HS-27A (cell line): Measurements from ENCODE around the gene LRRN1.
"Not testable (repeated sequence)": the region's sequence is repeated elsewhere in the genome, so short reads cannot be mapped to it uniquely, and the experiment has no call there.

Experiments used
- DNase-seq: peaks from one replicate; pipeline ENCODE4 v3.0.0-alpha.2; 2012; ENCODE audit warnings: low read depth, missing footprints

Gene LRRN1

GRCh38 chr3:3813013-3813412, 13.8 kb downstream of the LRRN1 start:
- DNase-seq, result no peak

GRCh38 chr3:3815206-3815605, 16.0 kb downstream of the LRRN1 start:
- no peak for DNase-seq

- no peak for DNase-seq
These were observed 16.8 kb downstream of the LRRN1 start for GRCh38 chr3:3816034-3816433.

GRCh38 chr3:3817865-3818264, 18.6 kb downstream of the LRRN1 start:
- no peak for DNase-seq

- DNase-seq, result no peak
These were observed 22.5 kb downstream of the LRRN1 start for GRCh38 chr3:3821777-3822176.

GRCh38 chr3:3825035-3825434, 25.8 kb downstream of the LRRN1 start:
- no peak for DNase-seq

GRCh38 chr3:3826521-3826920, 27.3 kb downstream of the LRRN1 start:
- no peak for DNase-seq

- DNase-seq, result no peak
These were observed 27.9 kb downstream of the LRRN1 start for GRCh38 chr3:3827111-3827510.

GRCh38 chr3:3828417-3828816, 29.2 kb downstream of the LRRN1 start:
- DNase-seq, result not testable (repeated sequence)

- no peak for DNase-seq
These were observed 37.6 kb downstream of the LRRN1 start for GRCh38 chr3:3836845-3837244.

GRCh38 chr3:3842356-3842755, 43.1 kb downstream of the LRRN1 start:
- DNase-seq, result no peak

- DNase-seq, result no peak
These were observed 49.0 kb downstream of the LRRN1 start for GRCh38 chr3:3847994-3848922.

- DNase-seq, result no peak
These were observed 49.7 kb downstream of the LRRN1 start for GRCh38 chr3:3848923-3849275.

GRCh38 chr3:3851621-3852323, 52.5 kb downstream of the LRRN1 start:
- no peak for DNase-seq

- no peak for DNase-seq
These were observed 54.3 kb downstream of the LRRN1 start for GRCh38 chr3:3853544-3853943.

GRCh38 chr3:3855056-3855455, 55.8 kb downstream of the LRRN1 start:
- DNase-seq, result no peak

- DNase-seq, result no peak
These were observed 61.0 kb downstream of the LRRN1 start for GRCh38 chr3:3860235-3860634.

GRCh38 chr3:3862534-3862933, 63.3 kb downstream of the LRRN1 start:
- DNase-seq, result no peak

- no peak for DNase-seq
These were observed 76.3 kb downstream of the LRRN1 start for GRCh38 chr3:3875491-3875890.

GRCh38 chr3:3881050-3881449, 81.8 kb downstream of the LRRN1 start:
- no peak for DNase-seq

- not testable (repeated sequence) for DNase-seq
These were observed 88.1 kb downstream of the LRRN1 start for GRCh38 chr3:3887311-3887710.

- no peak for DNase-seq
These were observed 94.4 kb downstream of the LRRN1 start for GRCh38 chr3:3893590-3893989.
